ENCODE results near the gene KDM1B.
"Not testable (repeated sequence)": the region's sequence is repeated elsewhere in the genome, so short reads cannot be mapped to it uniquely, and the experiment has no call there.

Gene KDM1B

DNA sequence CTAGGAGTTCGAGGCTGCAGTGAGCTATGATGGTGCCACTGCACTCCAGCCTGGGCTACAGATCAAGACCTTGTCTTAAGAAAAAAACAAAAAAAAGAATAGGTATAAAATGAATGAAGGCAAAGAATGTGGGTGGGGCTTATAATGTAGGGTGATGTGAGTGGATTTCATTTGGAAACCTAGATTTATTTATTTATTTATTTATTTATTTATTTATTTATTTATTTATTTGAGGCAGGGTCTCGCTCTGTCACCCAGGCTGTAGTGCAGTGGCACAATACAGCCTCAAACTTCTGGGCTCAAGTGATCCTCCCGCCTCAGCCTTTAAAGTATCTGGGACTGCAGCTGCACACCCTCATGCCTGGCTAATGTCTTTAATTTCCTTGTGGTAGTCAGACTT, 3.8 kb upstream of the KDM1B start:
- DNase-seq: not testable (repeated sequence)

DNA sequence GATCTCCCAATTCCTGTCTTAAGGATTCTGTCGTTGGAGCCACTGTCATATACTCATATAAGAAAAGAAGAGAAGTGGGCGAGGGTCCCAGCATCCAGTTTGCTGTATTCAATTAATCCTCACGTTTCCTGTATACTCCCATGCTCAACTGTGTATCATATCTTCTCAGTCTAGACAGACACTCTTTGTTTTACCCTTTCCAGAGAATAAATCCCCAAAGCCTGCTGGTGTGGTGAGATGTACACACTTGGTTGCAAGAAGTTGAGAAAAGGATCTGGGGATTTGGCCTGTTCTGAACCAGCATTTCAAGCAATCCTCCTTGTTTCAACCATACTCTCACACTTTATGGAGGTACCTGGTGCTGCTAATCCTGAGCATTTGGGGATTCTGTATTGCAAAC, 3.4 kb upstream of the KDM1B start:
- no peak for DNase-seq

DNA sequence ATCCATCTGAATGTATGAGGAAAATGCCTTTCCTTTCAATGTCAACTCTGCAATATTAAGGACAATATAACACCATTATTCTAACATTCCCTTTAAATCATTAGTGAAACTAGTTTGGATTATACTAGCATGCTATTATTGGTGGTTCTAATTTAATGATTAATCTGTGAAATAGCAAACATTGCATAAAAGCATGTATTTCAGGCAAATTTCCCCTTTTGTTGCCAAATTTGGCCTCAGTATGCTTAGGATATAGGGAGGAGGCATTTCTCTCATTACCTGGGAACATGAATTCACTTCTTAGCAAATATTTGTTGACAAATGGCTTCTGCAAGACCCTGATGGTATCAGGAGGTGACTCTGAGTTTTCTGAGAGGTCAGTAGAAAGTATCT, 1.9 kb upstream of the KDM1B start:
- DNase-seq: no peak

DNA sequence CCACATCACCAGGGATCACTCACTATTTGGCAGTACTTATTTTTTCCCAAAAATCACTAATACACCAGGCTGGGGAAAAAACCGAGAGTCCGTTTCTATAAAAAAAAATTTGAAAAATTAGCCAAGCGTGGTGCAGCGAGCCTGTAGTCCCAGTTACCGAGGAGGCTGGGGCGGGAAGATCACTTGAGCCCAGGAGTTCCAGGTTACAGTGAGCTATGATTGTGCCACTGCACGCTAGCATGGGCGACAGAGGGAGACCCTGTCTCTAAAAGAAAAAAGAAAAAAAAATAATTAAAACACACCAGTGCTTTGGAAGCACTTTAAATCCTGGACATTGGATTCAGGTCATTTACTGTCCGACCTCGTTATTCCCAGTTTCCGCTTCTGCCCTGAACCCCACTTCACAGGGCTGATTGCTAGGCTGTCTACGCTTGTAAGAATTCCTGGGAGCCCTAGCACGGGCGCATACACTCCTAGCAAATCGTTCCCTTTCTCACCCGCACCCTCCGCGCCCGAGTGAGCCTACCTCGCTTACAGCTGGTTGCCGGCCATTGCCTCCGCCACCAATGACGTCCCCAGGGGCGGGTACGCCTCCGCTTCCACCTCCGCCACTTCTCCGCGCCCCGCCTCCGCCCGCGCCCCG, 594 bp upstream of the KDM1B start, which contains the start of gene TPMT:
Gene TPMT, minus strand, starts transcription at position 571 of the 643 bp plus-strand sequence. CDS start 5,950 bp downstream, outside the sequence.
- no peak for DNase-seq

DNA sequence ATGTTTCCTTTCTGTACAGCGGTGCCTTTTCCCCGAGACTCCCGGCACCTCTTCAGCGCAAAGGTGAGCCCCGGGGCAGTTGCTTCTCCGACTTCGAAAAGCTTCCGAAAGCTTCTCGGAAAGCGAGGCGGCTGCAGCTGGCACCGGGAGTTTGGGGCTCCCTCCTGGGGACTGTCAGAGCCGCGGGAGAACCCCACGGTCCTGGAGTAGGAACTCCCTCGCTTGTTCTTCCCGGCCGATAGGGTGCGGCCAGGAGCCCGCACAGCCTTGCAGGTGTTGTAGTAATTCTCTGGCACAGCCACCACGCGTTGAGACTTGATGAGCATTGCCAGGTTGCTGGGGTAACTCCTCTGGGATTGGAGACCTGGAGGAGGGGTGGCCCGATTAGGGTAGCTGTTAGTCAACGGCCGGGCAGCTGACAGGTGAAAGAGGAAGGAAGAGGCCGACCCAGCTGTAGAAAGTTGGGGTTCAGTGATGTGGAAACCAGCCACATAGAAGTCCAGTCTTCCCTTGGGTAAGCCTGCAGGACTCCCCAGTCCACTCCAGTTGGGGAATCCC, 721 bp downstream of the KDM1B start:
- no peak for DNase-seq

DNA sequence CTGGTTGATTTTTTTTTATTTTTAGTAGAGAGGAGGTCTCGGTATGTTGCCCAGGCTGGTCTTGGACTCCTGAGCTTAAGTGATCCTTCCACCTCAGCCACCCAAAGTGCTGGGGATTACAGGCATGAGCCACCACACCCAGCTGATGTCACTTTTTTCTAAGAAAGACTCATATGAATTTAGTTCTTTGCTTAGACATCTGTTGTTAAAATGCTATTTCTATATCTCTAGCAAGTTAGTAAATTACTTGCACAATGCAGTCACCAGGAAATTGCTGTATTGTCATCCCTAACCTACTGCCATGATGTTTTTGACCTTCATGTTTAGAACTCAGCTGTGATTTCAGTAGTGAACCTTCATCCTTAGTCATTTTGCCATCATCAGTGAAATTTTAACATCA, 5.7 kb downstream of the KDM1B start:
- DNase-seq: no peak

DNA sequence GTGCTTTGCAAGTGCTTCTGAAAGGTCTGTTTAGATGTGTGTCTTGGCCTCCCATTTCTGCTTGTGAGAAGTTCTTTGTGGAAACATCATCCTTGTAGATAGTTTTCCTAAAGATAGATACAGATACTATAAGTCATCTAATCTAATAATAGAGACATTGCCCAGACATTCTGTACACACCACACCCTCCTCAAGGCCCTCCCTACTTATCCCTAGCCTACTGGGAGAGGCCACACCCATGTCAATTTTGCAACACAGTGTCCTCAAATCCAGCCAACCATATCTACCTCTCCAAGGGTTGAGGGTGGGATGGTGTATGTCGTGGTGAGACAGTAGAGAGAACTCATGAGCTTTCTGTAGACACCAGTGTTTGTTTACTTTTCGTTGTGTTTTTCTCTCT, 6.2 kb downstream of the KDM1B start:
- no peak for DNase-seq

DNA sequence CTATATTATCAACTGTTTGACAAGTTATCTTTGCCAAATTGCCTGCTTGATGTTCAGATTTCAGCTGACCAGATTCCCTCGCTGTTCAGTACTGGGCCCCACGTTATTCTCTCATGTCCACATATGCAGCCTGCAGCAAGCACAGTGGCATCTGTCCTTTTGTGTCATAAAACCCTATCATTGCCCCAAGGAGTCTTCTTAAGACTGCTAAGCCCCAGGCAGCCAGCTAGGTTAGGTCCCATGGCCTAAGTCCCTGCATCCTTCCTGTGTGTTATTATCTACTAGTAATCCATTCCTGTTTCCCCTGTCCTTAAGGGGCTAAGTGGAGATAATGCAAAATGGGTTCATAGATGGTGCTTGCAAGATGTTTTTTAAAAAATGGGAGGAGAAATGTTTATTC, 7.2 kb downstream of the KDM1B start:
- DNase-seq: no peak

DNA sequence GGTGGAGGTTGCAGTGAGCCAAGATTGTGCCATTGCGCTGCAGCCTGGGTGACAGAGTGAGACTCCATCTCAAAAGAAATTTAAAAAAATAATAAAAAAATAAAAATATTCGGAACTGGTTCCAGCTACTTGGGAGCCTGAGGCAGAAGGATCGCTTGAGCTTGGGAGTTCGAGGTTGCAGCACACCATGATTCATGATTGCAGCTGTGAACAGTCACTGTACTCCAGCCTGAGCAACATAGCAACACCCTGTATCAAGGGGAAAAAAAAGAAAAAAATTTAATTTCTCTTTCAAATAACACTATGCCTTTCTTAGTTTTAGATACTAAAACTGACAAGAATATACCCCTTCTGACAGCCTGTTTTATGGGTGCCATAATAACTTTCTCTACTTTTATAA, 10.5 kb downstream of the KDM1B start:
- DNase-seq: no peak

DNA sequence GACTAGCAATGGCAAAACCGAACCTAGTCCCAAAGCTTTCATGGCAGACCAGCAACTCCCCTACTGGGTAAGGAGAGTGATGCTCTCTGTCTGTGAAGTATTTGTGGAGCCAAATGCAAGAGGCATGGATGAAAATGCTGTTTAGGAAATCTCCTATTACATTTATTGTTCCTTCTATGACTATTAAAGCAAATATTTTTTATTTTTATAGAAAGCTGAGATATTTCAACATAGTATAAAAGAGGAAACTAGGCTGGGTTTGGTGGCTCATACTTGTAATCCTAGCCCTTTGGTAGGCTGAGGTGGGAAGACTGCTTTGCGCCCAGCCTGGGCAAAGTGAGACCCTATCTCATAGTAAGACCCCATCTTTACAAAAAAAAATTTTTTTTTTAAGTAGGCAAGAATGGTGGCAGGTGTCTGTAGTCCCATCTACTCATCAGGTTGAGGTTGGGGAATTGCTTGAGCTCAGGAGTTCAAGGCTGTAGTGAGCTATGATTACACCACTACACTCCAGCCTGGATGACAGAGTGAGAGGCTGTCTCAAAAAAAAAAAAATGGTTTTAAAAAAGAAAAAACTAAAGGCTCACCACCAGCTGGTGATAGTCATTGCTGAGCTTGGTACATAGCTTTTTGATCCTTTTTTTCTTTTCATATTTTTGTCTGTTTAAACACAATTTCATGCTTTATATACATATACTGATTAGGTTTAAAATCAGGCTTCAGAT, 11.3 kb downstream of the KDM1B start:
- no peak for DNase-seq

DNA sequence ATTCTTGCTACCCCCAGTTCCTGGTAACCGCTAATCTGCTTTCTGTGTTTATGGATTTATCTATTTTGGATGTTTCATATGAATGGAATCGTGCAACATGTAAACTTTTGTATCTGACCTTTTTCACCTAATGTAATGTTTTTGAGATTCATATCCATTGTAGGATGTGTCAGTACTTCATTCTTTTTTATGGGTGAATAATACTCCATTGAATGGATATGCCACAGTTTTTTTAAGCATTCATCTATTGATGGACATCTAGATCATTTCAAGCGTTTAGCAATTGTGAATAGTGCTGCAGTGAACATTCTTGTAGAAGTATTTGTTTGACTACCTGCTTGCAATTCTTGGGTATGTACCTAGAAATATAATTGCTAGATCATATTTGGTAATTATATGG, 13.0 kb downstream of the KDM1B start:
- DNase-seq: no peak

DNA sequence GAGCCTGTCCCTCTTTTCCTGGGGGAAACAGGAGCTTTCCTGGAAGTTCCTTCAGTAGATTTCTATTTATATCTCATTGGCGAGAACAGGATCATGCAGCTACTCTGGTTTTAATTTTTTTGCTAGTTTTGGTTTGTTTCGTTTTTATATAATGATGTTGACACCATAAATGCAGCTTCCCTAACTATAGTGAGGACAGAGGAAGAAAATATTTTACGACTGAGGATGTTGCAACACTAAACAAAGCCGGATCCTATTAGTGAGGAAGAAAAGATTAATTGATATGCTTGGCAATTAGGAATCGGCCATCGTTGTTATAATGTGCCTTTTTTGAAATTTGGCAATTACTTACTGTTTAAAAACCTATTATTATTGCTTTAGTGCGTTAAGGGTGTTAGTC, 16.6 kb downstream of the KDM1B start:
- DNase-seq: no peak

DNA sequence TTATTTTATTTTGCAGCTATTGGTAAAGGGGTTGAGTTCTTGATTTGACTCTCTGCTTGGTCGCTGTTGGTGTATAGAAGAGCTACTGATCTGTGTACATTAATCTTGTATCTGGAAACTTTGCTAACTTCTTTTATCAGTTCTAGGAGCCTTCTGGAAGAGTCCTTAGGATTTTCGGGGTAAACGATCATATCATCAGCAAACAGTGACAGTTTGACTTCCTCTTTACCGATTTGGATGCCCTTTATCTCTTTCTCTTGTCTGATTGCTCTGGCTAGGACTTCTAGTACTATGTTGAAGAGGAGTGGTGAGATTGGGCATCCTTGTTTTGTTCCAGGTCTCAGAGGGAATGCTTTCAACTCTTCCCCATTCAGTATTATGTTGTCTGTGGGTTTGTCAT, 21.0 kb downstream of the KDM1B start:
- DNase-seq: not testable (repeated sequence)

DNA sequence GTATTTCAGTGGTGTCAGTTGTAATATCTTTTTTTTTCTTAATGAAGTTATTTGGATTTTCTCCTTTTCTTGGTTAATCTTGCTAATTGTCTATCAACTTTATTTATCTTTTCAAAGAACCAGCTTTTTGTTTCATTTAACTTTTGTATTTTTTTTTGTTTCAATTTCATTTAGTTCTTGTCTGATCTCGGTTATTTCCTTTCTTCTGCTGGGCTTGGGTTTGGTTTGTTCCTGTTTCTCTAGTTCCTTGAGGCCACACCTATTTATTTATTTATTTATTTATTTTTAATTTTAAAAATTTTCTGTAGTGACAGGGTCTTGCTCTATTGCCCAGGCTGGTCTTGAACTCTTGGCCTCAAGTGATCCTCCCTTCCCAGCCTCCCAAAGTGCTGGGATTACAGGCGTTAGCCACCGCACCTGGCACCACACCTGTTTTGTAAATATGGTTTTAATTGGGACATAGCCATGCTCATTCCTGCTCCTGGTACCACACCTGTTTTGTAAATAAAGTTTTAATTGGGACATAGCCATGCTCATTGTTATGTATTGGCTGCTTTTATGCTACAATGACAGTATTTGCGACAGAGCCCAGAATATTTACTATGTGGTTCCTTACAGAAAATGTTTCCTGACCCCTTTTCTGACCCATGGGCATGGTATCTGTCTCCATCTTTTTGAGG, 22.2 kb downstream of the KDM1B start:
- no peak for DNase-seq

DNA sequence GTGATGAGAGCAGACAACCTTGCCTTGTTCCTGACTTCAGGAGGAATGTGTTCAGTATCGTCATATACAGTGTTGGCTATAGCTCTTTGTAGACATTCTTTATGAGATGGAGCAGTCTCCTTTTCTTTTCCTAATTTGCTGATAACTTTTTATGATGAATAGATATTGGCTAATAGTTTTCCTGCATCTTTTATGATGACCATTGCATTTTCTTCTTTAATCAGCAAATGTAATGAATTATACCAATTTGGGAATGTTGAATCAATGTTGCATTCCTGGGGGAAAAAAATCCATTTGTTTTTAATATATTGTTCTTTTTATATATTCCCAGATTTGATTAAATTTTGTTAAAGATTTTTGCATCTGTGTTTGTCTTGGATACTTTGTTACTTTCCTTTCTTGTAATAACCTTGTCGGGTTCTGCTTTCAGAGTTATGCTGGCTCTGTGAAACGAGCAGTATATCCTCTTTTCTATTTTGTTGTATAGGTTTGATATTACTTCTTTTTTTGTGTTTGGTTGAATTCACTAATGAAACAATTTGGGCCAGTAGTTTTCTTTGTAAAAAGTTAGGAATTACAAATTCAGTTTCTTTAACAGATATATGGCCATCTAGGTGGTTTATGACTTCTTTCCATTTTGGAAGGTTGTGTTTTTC, 23.9 kb downstream of the KDM1B start:
- DNase-seq: no peak

DNA sequence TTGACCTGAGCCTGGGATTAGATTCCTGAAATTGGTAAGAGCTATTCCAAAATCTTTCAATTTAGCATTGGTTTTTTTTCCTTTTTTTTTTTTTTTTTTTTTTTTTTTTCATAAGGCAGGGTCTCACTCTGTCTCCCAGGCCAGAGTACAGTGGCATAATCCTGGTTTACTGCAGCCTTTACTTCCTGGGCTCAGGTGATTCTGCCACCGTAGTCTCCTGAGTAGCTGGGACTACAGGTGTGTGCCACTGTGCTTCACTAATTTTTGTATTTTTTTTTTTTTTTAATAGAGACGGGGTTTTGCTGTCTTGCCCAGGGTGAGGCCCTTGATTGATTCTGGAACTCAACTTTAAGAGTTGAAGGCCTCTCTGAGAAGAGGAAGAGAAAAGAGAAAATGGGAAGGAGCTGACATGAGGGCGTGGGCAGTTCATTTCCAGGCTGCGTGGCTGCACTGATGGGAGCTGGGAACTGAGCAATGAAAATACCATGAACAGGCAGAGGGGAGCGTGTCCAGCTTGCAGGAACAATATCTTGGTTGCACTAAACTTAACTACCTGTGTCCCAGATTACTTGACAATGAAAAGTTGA, 24.6 kb downstream of the KDM1B start:
- no peak for DNase-seq

DNA sequence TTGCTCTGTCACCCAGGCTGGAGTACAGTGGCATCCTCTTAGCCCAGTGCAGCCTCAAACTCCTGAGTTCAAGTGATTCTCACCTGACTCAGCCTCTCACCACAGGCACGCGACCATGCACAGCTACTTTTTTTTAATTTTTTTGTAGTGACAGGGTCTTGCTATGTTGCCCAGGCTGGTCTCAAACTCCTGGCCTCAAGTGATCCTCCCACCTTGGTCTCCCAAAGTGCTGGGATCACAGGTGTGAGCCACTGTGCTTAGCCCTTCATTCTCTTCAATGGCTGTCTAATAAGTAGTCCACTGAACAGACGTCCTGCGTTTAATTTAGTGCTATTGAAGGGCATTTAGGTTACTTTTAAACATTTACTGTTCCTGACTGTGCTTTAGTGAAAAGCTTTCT, 27.3 kb downstream of the KDM1B start:
- no peak for DNase-seq

DNA sequence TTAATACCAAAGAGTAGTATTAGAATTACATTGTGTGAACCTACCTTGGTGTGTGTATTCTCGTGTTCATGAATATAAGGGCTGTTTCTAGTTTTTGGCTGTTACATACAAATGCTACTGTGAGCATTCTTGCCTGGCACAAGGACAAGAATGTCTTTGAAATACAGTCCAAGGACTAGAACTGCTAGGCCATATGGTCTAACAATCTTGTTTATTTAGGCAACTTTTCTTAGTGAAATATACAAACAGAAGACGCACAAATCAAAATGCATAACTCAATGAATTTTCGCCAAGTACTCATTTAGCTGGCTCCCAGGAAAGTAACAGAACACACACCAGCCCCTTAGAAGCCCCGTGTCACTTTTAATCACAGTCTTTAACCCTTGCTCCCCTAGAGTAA, 28.5 kb downstream of the KDM1B start:
- no peak for DNase-seq

DNA sequence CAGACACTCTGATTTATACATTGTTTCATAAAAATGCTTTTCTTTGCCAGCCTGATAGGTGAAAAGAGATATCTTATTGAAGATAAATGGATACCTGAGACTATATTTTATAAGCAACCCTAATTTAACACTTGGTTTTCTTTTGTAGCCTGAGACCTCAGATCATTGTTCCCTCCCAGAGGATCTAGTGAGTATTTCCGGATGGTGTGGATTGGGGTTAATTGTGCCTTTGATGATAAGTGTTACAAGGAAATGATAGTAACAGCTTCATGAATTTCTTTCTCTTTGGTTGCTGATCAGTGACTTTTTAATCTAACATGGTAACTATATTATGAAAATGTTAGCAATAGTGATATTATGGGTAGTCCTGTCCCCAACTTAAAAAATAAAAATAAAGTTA, 30.4 kb downstream of the KDM1B start:
- DNase-seq: no peak

DNA sequence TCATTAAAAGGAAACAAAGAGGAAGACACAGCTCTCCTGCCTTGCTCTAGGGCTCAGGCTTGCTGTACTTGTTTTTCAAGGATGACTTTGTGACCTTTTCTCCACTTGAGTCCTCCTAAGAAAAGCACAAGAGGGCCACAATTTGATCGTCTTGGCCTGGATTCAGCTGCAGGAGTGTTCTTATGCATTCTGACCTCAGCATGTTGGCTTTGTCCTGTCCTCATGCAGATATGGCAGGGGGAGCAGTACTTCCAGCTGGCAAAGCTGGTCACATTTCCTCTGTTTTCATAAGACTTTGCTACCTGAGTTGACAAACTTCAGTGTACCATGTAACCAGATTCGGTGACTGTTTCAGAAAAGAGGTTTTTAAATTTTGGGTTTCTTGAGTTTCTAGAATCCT, 30.8 kb downstream of the KDM1B start:
- DNase-seq: no peak

DNA sequence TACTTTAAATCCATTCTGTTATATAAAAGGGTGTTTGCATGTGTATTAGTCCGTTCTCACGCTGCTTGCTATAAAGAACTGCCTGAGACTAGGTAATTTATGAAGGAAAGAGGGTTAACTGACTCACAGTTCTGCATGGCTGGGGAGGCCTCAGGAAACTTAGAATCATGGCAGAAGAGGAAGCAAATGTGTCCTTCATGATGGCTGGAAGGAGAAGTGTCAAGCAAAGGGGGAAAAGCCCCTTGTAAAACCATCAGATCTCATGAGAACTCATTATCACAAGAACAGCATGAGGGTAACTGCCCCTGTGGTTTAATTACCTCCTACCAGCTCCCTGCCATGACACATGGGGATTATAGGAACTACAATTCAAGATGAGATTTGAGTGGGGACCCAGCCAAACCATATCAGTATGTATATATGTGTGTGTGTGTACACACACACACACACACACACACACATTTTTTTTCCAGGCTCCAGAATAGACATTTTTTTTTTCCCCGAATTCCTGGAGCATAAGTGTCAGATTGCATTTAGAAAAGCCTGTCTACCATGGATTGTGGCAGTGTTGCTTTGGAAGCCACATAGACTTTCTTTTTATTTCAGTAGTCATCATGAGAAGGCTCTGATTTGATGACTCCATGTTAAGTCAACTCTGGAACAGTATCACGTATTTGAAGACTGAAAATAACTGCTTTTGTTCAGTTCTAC, 31.5 kb downstream of the KDM1B start:
- DNase-seq: no peak

DNA sequence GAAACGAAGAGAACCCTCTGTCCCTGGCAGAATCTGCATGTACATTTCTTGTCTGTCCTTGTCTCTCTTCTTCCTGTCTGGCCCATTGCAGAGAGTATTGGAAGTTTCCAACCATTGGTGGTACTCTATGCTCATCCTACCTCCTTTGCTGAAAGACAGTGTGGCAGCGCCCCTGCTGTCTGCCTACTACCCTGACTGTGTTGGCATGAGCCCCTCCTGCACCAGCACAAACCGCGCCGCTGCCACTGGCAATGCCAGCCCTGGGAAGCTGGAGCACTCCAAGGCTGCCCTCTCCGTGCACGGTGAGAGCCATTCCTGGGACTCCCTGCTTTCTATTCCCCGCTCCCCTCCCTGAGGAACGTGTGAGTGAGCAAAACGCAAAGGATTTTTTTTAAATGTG, 32.5 kb downstream of the KDM1B start:
- no peak for DNase-seq
